Fibroblast of pulmonary artery (primary cell): ENCODE results near the gene EPB41L2.

ENCODE experiments used
- DNase-seq: peaks from one replicate; pipeline ENCODE4 v3.0.0-alpha.2; 2010; ENCODE audit warnings: low read depth
- H3K4me3 ChIP-seq: replicated peaks from 2 replicates; pipeline ENCODE4 v1.5.1; 2011; ENCODE audit warnings: low read depth, mild to moderate bottlenecking, control low read depth, low read length, moderate library complexity
- CTCF ChIP-seq: IDR thresholded peaks from 2 replicates; pipeline ENCODE4 v1.5.1; 2011; ENCODE audit warnings: mild to moderate bottlenecking, control low read depth, low read length, inconsistent platforms; ENCODE audit errors: missing control alignments

EPB41L2 gene

GRCh38 chr6:130831607-130832006, 231.4 kb downstream of the EPB41L2 start:
- no peak for TF ChIP-seq CTCF
- no peak for DNase-seq
- H3K4me3 ChIP-seq, result no peak overlapping the region

- no peak for TF ChIP-seq CTCF
- DNase-seq, result no peak
- no peak overlapping the region for H3K4me3 ChIP-seq
These were observed 233.6 kb downstream of the EPB41L2 start for GRCh38 chr6:130829333-130829910.

GRCh38 chr6:130827247-130828149, 235.5 kb downstream of the EPB41L2 start, which contains the start of gene SMLR1:
Gene SMLR1, plus strand, starts transcription at chr6:130827406. Its CDS starts 8 bp downstream, at chr6:130827414.
- no peak for TF ChIP-seq CTCF
- H3K4me3 ChIP-seq, result no peak within 1 kb of the TSS
- DNase-seq, result no peak

GRCh38 chr6:130826442-130827246, 236.4 kb downstream of the EPB41L2 start:
- no peak overlapping the region for H3K4me3 ChIP-seq
- DNase-seq, result no peak
- TF ChIP-seq CTCF, result no peak

- H3K4me3 ChIP-seq, result no peak overlapping the region
- TF ChIP-seq CTCF, result no peak
- no peak for DNase-seq
These were observed 237.1 kb downstream of the EPB41L2 start for GRCh38 chr6:130825772-130826441.

- no peak overlapping the region for H3K4me3 ChIP-seq
These were observed 237.9 kb downstream of the EPB41L2 start for GRCh38 chr6:130824978-130825694.

More at GRCh38 chr6:130824978-130825694, 237.9 kb downstream of the EPB41L2 start:
- TF ChIP-seq CTCF, result no peak
- DNase-seq, result no peak
